Mesothelial cell of epicardium (in vitro differentiated cells): ENCODE measurements around the gene CALD1. TPM values are rescaled to one million over a fixed set of nuclear protein-coding genes. Genes with fewer than 3 reads are reported as not detected.

ENCODE experiments used
- DNase-seq, 2 experiments: peaks; one replicate each; pipeline ENCODE4 v3.0.0; 2021; ENCODE audit warnings: low spot score in 2 of 2; ENCODE audit not compliant: unreplicated experiment in 2 of 2
- H3K27ac Mint-ChIP-seq: 2 replicates; pipeline ENCODE4 v1.8.0; 2021; ENCODE audit warnings: mixed read lengths
- H3K27me3 Mint-ChIP-seq: 2 replicates; pipeline ENCODE4 v1.8.0; 2021; ENCODE audit warnings: low read depth, mixed read lengths
- H3K36me3 Mint-ChIP-seq: 2 replicates; pipeline ENCODE4 v1.8.0; 2021; ENCODE audit warnings: mixed read lengths
- H3K4me1 Mint-ChIP-seq: 2 replicates; pipeline ENCODE4 v1.8.0; 2021; ENCODE audit warnings: mixed read lengths
- H3K4me3 Mint-ChIP-seq: 2 replicates; pipeline ENCODE4 v1.8.0; 2021; ENCODE audit warnings: mild to moderate bottlenecking, moderate library complexity, mixed read lengths
- H3K9me3 Mint-ChIP-seq: 2 replicates; pipeline ENCODE4 v1.8.0; 2021; ENCODE audit warnings: mixed read lengths
- total RNA-seq: library from RNA; stranded (reverse); gene quantifications from 3 replicates; pipeline ENCODE4 v1.2.1, GENCODE V29; 2021
- TF ChIP-seq, protein P1 (sequence below): fragments of 200-600 bp; sonication (generic); IDR thresholded peaks from one replicate; pipeline ENCODE4 v1.5.0; 2021; ENCODE audit warnings: antibody characterized with exemption; ENCODE audit not compliant: unreplicated experiment

The CALD1 gene
- total RNA-seq, 1 donor from 2014 or later: 191 TPM

DNA sequence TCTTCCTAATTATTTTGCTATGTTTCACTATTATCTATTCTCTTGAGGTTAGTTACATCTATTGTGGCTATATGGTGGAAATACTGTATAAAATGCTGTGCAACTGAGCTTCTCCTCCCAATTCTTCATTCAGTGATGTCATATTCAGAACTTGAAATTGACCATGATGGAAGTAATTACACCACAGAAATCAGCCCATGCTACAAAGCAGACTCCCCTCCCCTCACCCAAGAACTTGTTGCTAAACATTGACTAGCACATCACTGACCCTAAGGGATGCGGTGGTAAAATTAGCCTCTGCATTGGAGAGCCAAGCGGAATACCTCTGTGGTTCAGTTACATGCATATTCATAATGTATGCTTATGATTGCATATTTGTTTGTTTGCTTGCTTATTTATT is 8.8 kb downstream of the CALD1 start:
- Mint-ChIP-seq H3K36me3 (peaks cover 15% of the 10 kb centered on the region), H3K9me3 (peaks cover 5% of the 10 kb centered on the region), H3K27me3 (no peaks in the 10 kb centered on the region), H3K4me1 (peaks cover 34% of the 10 kb centered on the region), H3K4me3 (no peak overlapping the region), H3K27ac (no peak overlapping the region)
- no peak for DNase-seq
- TF ChIP-seq, protein P1, sequence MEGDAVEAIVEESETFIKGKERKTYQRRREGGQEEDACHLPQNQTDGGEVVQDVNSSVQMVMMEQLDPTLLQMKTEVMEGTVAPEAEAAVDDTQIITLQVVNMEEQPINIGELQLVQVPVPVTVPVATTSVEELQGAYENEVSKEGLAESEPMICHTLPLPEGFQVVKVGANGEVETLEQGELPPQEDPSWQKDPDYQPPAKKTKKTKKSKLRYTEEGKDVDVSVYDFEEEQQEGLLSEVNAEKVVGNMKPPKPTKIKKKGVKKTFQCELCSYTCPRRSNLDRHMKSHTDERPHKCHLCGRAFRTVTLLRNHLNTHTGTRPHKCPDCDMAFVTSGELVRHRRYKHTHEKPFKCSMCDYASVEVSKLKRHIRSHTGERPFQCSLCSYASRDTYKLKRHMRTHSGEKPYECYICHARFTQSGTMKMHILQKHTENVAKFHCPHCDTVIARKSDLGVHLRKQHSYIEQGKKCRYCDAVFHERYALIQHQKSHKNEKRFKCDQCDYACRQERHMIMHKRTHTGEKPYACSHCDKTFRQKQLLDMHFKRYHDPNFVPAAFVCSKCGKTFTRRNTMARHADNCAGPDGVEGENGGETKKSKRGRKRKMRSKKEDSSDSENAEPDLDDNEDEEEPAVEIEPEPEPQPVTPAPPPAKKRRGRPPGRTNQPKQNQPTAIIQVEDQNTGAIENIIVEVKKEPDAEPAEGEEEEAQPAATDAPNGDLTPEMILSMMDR: no peak

DNA sequence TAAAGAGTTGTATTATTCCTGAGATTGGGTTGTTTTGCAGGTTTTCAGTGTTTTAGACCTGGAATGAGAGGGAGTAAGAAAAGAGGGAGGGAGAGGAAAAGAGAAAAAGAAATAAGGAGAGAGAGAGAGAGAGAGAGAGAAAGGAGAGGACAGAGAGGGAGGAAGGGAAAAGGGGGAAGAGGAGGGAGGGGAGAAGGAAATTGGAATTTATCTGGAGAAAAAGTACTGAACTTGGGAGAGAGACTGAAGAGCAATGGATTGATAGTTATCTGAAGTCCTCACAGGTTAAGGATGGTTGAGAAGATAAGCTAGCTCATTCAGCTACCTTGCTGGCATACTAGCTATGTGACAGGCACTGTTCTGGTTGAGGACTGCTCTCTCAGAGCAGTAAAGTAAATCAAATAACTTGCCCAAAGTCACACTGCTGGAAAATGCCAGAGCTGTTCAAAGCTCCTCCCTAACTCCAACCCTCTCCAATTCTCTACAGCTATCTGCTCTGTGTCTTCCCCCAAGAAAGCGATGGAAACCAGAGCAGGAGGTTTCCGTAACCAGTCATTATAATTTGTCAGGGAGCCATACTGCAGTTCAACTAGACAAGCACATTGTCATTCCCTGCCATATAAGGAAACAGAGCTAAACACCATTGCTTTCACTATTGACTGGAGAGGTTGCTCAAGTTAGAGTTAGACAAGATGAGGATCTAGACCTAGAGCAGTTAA is 10.7 kb downstream of the CALD1 start:
- TF ChIP-seq, protein P1: no peak
- H3K9me3 Mint-ChIP-seq: peaks cover 10% of the 10 kb centered on the region
- peaks cover 35% of the 10 kb centered on the region for H3K4me1 Mint-ChIP-seq
- H3K27ac Mint-ChIP-seq: peak overlapping the region; percentile 92
- H3K36me3 Mint-ChIP-seq: peaks cover 27% of the 10 kb centered on the region
- no peak for DNase-seq
- no peak overlapping the region for H3K4me3 Mint-ChIP-seq
- H3K27me3 Mint-ChIP-seq: no peaks in the 10 kb centered on the region

DNA sequence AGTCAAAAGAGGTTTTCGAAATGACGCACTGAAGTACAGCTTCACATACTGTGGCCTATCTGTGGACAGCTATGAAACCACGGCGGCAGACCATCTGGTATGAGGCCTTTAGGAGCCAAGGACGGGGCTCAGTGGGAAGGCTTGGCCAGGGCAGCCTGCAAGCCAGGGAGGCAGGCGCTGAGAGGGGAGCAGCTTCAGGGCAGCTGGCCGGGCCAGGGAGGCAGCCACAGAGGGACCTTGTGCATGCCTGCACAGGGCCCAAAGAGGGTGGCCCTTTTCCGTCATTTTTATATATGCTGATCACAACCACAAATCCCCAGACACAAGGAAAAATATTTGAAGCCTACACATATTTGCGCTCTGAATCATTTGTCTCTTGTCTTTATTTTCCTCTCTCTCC is 13.5 kb downstream of the CALD1 start:
- TF ChIP-seq, protein P1: no peak
- H3K27ac Mint-ChIP-seq: peak overlapping the region; percentile 59
- peaks cover 31% of the 10 kb centered on the region for H3K36me3 Mint-ChIP-seq
- H3K27me3 Mint-ChIP-seq: no peaks in the 10 kb centered on the region
- H3K4me3 Mint-ChIP-seq: no peak overlapping the region
- H3K9me3 Mint-ChIP-seq: peaks cover 10% of the 10 kb centered on the region
- peaks cover 26% of the 10 kb centered on the region for H3K4me1 Mint-ChIP-seq
- no peak for DNase-seq

DNA sequence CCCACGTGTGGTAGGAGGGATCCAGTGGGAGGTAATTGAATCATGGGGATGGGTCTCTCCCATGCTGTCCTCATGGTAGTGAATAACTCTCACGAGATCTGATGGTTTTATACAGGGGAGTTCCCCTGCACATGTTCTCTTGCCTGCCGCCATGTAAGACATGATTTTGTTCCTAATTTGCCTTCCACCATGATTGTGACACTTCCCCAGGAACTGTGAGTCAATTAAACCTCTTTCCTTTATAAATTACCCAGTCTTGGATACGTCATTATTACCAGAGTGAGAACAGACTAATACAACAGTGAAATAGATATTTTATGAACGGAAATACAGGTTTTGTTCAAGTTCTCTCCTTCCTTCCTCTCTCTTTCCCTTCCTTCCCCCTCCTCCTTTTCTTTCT is 15.8 kb downstream of the CALD1 start:
- Mint-ChIP-seq H3K4me1 (peaks cover 21% of the 10 kb centered on the region), H3K27ac (no peak overlapping the region), H3K9me3 (peaks cover 14% of the 10 kb centered on the region), H3K4me3 (no peak overlapping the region), H3K27me3 (no peaks in the 10 kb centered on the region), H3K36me3 (peaks cover 47% of the 10 kb centered on the region)
- DNase-seq: no peak
- TF ChIP-seq, protein P1: no peak

DNA sequence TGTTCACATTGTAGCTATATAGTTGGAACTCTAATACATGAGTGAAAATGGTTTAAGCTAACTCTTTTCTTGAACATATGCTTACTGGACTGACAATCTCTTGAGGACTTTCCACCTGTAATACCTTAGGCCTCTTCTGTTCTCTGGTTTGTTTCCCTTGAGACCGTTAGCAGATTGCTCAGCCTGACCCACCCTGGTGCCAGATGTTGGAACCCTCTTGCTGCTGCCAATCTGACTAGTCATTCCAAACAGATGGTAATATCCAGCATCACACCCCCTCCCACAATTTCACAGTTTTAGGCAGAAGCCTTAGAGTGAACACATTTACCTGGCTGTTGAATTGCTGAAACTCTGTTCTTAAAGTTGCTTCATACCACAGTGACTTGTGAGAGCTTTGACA is 18.7 kb downstream of the CALD1 start:
- TF ChIP-seq, protein P1: no peak
- H3K27ac Mint-ChIP-seq: no peak overlapping the region
- no peaks in the 10 kb centered on the region for H3K27me3 Mint-ChIP-seq
- H3K36me3 Mint-ChIP-seq: peaks cover 39% of the 10 kb centered on the region
- DNase-seq: no peak
- peaks cover 16% of the 10 kb centered on the region for H3K9me3 Mint-ChIP-seq
- no peak overlapping the region for H3K4me3 Mint-ChIP-seq
- H3K4me1 Mint-ChIP-seq: peaks cover 12% of the 10 kb centered on the region
